Measurements from ENCODE around the gene FBXO44.

FBXO44 gene

DNA sequence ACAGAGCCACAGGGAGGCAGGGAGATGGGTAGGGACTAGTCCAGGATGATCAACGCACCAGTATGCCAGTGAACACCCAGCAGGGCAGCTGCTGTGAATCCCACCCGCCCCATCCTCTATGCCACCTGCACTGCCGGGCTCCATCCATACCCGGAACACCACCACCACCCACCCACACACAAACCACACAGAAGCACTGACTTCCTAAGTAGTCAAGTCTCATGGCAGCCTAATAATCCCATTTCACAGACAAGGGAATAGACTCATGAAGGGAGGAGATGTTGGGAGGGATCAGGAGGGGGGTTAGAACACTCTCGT, 43.2 kb downstream of the FBXO44 start:
- no peaks in the 10 kb centered on the region for H4K20me1 ChIP-seq (ENCODE audit: insufficient read depth, low read length)

DNA sequence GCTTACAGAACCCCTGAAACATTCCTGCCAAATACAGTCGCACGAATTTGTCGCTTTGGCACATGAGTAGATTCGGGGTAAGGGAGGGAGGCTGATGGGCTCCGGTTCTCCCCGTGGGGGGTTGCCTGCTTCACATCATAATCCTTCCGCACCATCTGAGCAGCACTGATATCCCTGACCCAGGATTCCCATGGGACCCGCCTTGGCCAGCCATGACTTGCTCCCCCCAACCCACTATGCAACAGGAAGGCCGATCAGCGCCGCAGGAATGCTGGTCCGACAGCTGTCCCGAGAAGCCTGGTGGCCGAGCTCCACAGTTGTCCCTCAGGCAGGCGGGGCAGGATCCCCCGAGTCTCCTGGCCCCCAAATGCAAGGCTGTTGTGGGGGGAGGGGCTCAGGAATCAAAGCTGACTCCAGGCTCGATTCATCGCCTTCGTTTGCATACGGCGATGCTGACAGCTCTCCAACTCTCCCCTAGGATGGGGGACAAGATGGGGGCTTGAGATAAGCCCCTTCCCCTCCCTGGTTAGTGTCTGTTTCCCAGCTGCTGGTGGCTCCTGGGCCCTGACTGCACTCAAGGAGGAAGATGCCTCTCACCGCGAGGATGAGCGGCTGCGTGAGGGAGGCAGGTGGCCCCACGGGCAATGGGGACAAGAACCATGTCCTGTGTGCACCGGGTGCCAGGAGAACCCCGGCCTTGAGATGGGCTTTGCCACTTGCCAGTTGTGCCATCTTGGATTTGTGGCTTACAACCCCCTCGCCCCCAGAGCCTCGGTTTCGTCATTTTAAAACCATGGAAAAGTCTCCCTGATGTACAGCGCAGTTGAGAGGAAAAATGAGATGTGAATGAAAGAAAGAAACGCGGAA, 46.2 kb downstream of the FBXO44 start:
- no peak overlapping the region for H2AFZ ChIP-seq (ENCODE audit: low read depth, low read length)
- H3K36me3 ChIP-seq (ENCODE audit: insufficient read depth, low read length) = no peaks in the 10 kb centered on the region
- H3K4me2 ChIP-seq (ENCODE audit: insufficient read depth, low read length) = no peak overlapping the region
- no peak for TF ChIP-seq EZH2 (IDR thresholded peaks at IDR 0.05; ENCODE audit: borderline replicate concordance, low read depth, low read length, severe bottlenecking)
- TF ChIP-seq, protein P1, sequence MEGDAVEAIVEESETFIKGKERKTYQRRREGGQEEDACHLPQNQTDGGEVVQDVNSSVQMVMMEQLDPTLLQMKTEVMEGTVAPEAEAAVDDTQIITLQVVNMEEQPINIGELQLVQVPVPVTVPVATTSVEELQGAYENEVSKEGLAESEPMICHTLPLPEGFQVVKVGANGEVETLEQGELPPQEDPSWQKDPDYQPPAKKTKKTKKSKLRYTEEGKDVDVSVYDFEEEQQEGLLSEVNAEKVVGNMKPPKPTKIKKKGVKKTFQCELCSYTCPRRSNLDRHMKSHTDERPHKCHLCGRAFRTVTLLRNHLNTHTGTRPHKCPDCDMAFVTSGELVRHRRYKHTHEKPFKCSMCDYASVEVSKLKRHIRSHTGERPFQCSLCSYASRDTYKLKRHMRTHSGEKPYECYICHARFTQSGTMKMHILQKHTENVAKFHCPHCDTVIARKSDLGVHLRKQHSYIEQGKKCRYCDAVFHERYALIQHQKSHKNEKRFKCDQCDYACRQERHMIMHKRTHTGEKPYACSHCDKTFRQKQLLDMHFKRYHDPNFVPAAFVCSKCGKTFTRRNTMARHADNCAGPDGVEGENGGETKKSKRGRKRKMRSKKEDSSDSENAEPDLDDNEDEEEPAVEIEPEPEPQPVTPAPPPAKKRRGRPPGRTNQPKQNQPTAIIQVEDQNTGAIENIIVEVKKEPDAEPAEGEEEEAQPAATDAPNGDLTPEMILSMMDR (IDR thresholded peaks at IDR 0.05; ENCODE audit: borderline replicate concordance, extremely low read depth, low read length, poor library complexity, severe bottlenecking) = no peak
- H3K9me3 ChIP-seq (ENCODE audit: insufficient read depth, low read length, severe bottlenecking) = no peaks in the 10 kb centered on the region
- DNase-seq = no peak
- no peaks in the 10 kb centered on the region for H3K4me1 ChIP-seq (ENCODE audit: insufficient read depth, low read length)
- no peak overlapping the region for H3K27ac ChIP-seq (ENCODE audit: low read length)
- H4K20me1 ChIP-seq (ENCODE audit: insufficient read depth, low read length) = peaks cover 3% of the 10 kb centered on the region; the same call in 1 of the 2 replicates
- no peaks in the 10 kb centered on the region for H3K27me3 ChIP-seq (ENCODE audit: insufficient read depth, low read length, poor library complexity)
- no peak overlapping the region for H3K9ac ChIP-seq (ENCODE audit: low read depth, low read length)
- no peak for ATAC-seq (ENCODE audit: insufficient read depth, low read depth)
- no peak overlapping the region for H3K4me3 ChIP-seq (ENCODE audit: low read depth in 1 of 2, low read length in 2 of 2)
- H3K79me2 ChIP-seq (ENCODE audit: insufficient read depth, low read length) = no peaks in the 10 kb centered on the region

More for the DNA sequence above, 43.2 kb downstream of the FBXO44 start:
- DNase-seq = no peak
- H3K27ac ChIP-seq (ENCODE audit: low read length) = no peak overlapping the region
- H3K4me2 ChIP-seq (ENCODE audit: insufficient read depth, low read length) = no peak overlapping the region
- H2AFZ ChIP-seq (ENCODE audit: low read depth, low read length) = no peak overlapping the region
- TF ChIP-seq EZH2 (IDR thresholded peaks at IDR 0.05; ENCODE audit: borderline replicate concordance, low read depth, low read length, severe bottlenecking) = no peak
- TF ChIP-seq, protein P1 (IDR thresholded peaks at IDR 0.05; ENCODE audit: borderline replicate concordance, extremely low read depth, low read length, poor library complexity, severe bottlenecking) = no peak
- no peaks in the 10 kb centered on the region for H3K36me3 ChIP-seq (ENCODE audit: insufficient read depth, low read length)
- H3K4me3 ChIP-seq (ENCODE audit: low read depth in 1 of 2, low read length in 2 of 2) = no peak overlapping the region
- no peaks in the 10 kb centered on the region for H3K9me3 ChIP-seq (ENCODE audit: insufficient read depth, low read length, severe bottlenecking)
- no peaks in the 10 kb centered on the region for H3K79me2 ChIP-seq (ENCODE audit: insufficient read depth, low read length)
- no peaks in the 10 kb centered on the region for H3K4me1 ChIP-seq (ENCODE audit: insufficient read depth, low read length)
- peak; percentile 24; the same call in 1 of the 3 replicates for ATAC-seq (ENCODE audit: insufficient read depth, low read depth)
- H3K27me3 ChIP-seq (ENCODE audit: insufficient read depth, low read length, poor library complexity) = peaks cover 5% of the 10 kb centered on the region
- no peak overlapping the region for H3K9ac ChIP-seq (ENCODE audit: low read depth, low read length)

DNA sequence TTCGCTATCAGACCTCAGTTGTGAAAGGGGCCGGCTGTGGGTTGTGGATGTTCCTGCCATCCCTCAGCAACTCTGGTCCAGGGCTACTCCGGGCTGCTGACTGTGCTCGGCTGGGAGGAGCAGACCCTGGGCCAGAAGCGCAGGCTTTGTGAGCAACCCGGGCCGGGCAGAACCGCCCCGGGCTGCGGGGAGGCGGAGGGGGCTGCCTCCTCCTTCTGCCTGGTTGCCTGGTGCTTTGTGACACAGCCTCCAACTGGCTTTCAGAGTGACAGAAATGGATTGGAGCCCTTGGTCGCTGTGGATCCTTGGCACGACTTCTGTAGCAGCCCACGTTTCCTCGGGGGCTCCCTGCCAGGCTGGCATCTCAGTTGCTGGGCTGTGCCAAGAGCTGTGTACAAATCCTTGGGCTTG, 46.9 kb downstream of the FBXO44 start:
- Histone ChIP-seq H3K4me2 (ENCODE audit: insufficient read depth, low read length) (no peak overlapping the region), H3K36me3 (ENCODE audit: insufficient read depth, low read length) (no peaks in the 10 kb centered on the region), H3K9ac (ENCODE audit: low read depth, low read length) (no peak overlapping the region), H2AFZ (ENCODE audit: low read depth, low read length) (no peak overlapping the region), H3K27ac (ENCODE audit: low read length) (no peak overlapping the region), H3K9me3 (ENCODE audit: insufficient read depth, low read length, severe bottlenecking) (no peaks in the 10 kb centered on the region), H3K27me3 (ENCODE audit: insufficient read depth, low read length, poor library complexity) (no peaks in the 10 kb centered on the region), H3K4me3 (ENCODE audit: low read depth in 1 of 2, low read length in 2 of 2) (no peak overlapping the region), H4K20me1 (ENCODE audit: insufficient read depth, low read length) (peaks cover 3% of the 10 kb centered on the region), H3K4me1 (ENCODE audit: insufficient read depth, low read length) (no peaks in the 10 kb centered on the region), H3K79me2 (ENCODE audit: insufficient read depth, low read length) (no peaks in the 10 kb centered on the region)
- ATAC-seq (ENCODE audit: insufficient read depth, low read depth) (no peak), DNase-seq (no peak)
- no peak for TF ChIP-seq EZH2 (IDR thresholded peaks at IDR 0.05; ENCODE audit: borderline replicate concordance, low read depth, low read length, severe bottlenecking)
- TF ChIP-seq, protein P1 (IDR thresholded peaks at IDR 0.05; ENCODE audit: borderline replicate concordance, extremely low read depth, low read length, poor library complexity, severe bottlenecking) = no peak
